Neuronal stem cell (in vitro differentiated cells): Measurements from ENCODE around the gene HRAS.

Source experiments
- DNase-seq: peaks from one replicate; pipeline ENCODE4 v3.0.0-alpha.2; 2013; ENCODE audit warnings: low spot score
- H2AFZ ChIP-seq: one replicate; pipeline ENCODE4 v1.6.1; 2013; ENCODE audit warnings: mild to moderate bottlenecking, low read length, inconsistent platforms
- H2AK5ac ChIP-seq: 2 replicates; pipeline ENCODE4 v1.6.1; 2013; ENCODE audit warnings: low read depth, mild to moderate bottlenecking, inconsistent platforms, low read length, moderate library complexity, mixed read lengths
- H2BK120ac ChIP-seq: 2 replicates; pipeline ENCODE4 v1.6.1; 2013; ENCODE audit warnings: low read depth, mild to moderate bottlenecking, inconsistent platforms, low read length, moderate library complexity, mixed read lengths
- H2BK12ac ChIP-seq: one replicate; pipeline ENCODE4 v1.6.1; 2013; ENCODE audit warnings: low read length, inconsistent platforms
- H2BK15ac ChIP-seq: 2 replicates; pipeline ENCODE4 v1.6.1; 2013; ENCODE audit warnings: mild to moderate bottlenecking, low read length, inconsistent platforms, mixed read lengths
- H2BK5ac ChIP-seq: one replicate; pipeline ENCODE4 v1.6.1; 2013; ENCODE audit warnings: inconsistent platforms, mild to moderate bottlenecking, low read length, moderate library complexity
- H3K14ac ChIP-seq: one replicate; pipeline ENCODE4 v1.6.1; 2013; ENCODE audit warnings: low read length, inconsistent platforms
- H3K18ac ChIP-seq: 2 replicates; pipeline ENCODE4 v1.6.1; 2013; ENCODE audit warnings: low read length, inconsistent platforms
- H3K23ac ChIP-seq: 2 replicates; pipeline ENCODE4 v1.6.1; 2013; ENCODE audit warnings: low read depth, mild to moderate bottlenecking, mixed read lengths, low read length, inconsistent platforms; ENCODE audit not compliant: poor library complexity
- H3K27ac ChIP-seq: replicated peaks from 3 replicates; pipeline ENCODE4 v1.5.1; 2013; ENCODE audit warnings: low read length, inconsistent platforms
- H3K27me3 ChIP-seq, 3 experiments: 2 replicates each; pipeline ENCODE4 v1.6.1; 2013; ENCODE audit warnings: low read length in 3 of 3, mild to moderate bottlenecking in 2 of 3, inconsistent platforms in 1 of 3, low read depth in 1 of 3, mixed read lengths in 1 of 3, moderate library complexity in 1 of 3; ENCODE audit not compliant: control insufficient read depth in 3 of 3, insufficient read depth in 3 of 3
- H3K36me3 ChIP-seq, 2 donors: replicated peaks in 1 of 2; 2 replicates each; pipeline ENCODE4 v1.6.1; 2013; ENCODE audit warnings: low read length in 2 of 2; ENCODE audit not compliant: control insufficient read depth in 2 of 2, insufficient read depth in 2 of 2
- H3K4ac ChIP-seq: 2 replicates; pipeline ENCODE4 v1.6.1; 2013; ENCODE audit warnings: inconsistent platforms, mild to moderate bottlenecking, low read length, moderate library complexity
- H3K4me1 ChIP-seq, 2 donors: 1 replicate in 1 of 2; 2 replicates in 1 of 2; pipeline ENCODE4 v1.6.1; 2013; ENCODE audit warnings: low read length in 2 of 2, low read depth in 1 of 2; ENCODE audit not compliant: control insufficient read depth in 2 of 2, insufficient read depth in 1 of 2
- H3K4me2 ChIP-seq: one replicate; pipeline ENCODE4 v1.6.1; 2013; ENCODE audit warnings: mild to moderate bottlenecking, low read length, inconsistent platforms; ENCODE audit not compliant: insufficient read depth, poor library complexity, severe bottlenecking
- H3K4me3 ChIP-seq, 2 donors: 2 replicates each; pipeline ENCODE4 v1.5.1; 2013; ENCODE audit warnings: low read length in 2 of 2, mild to moderate bottlenecking in 2 of 2, inconsistent platforms in 1 of 2, moderate library complexity in 1 of 2
- H3K79me1 ChIP-seq: one replicate; pipeline ENCODE4 v1.6.1; 2013; ENCODE audit warnings: low read depth, mild to moderate bottlenecking, inconsistent platforms, low read length, moderate library complexity
- H3K9ac ChIP-seq: one replicate; pipeline ENCODE4 v1.6.1; 2013; ENCODE audit warnings: mild to moderate bottlenecking, low read depth, low read length, inconsistent platforms; ENCODE audit not compliant: poor library complexity
- H3K9me3 ChIP-seq, 2 donors: replicated peaks in 1 of 2; 2 replicates each; pipeline versions ENCODE3 to v1.6.1; 2013; ENCODE audit warnings: low read length in 2 of 2, mild to moderate bottlenecking in 2 of 2, inconsistent platforms in 1 of 2, low read depth in 1 of 2, mixed read lengths in 1 of 2, moderate library complexity in 1 of 2; ENCODE audit not compliant: control insufficient read depth in 2 of 2, insufficient read depth in 1 of 2
- H4K8ac ChIP-seq: one replicate; pipeline ENCODE4 v1.6.1; 2013; ENCODE audit warnings: low read depth, mild to moderate bottlenecking, inconsistent platforms, low read length, moderate library complexity
- H4K91ac ChIP-seq: one replicate; pipeline ENCODE4 v1.6.1; 2013; ENCODE audit warnings: low read length, low read depth, mild to moderate bottlenecking, inconsistent platforms; ENCODE audit not compliant: poor library complexity
- WGBS, 2 donors: extraction: QIAGEN DNeasy Blood & Tissue Kit; methylation state at CpG; one replicate each; pipeline ENCODE4 v1.1.7; 2013; ENCODE audit warnings: missing lambda C conversion rate in 2 of 2, mixed read lengths in 1 of 2; ENCODE audit not compliant: insufficient read length in 2 of 2, insufficient replicate concordance in 1 of 2; ENCODE audit errors: extremely low coverage in 2 of 2; 5-methylcytosine and 5-hydroxymethylcytosine counted together

HRAS gene

DNA sequence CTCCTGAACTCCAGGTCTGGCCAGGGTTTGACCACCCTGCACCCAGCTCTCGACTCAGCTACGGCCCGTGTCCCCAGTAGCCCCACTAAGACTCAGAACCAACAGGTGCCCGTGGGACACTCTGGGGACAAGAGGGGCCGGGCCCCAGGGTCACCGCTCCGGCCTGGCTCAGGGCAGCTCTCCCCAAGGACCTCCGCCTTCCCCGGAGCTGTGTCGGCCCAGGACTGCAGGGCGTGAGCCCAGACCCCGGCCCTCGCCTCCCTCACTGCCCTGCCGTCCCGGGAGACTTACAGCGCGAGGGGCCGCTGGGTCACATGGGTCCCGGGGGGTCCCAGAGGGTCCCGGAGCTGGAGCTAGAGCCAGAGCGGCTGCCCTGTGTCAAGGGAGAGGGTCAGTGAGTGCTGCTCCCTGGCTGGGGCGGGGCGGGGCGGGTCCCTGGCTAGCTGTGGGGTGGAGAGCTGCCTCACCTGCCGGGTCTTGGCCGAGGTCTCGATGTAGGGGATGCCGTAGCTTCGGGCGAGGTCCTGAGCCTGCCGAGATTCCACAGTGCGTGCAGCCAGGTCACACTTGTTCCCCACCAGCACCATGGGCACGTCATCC is 2.3 kb downstream of the HRAS start:
- no CpG with 5 or more reads among the region's 33 CpGs for WGBS, 2 donors
- peak overlapping the region; percentile 22 for H2BK12ac ChIP-seq
- H3K27me3 ChIP-seq = peaks cover 0 to 20% (median 4%) of the 10 kb centered on the region in 3 experiments
- peaks cover 0 to 2% of the 10 kb centered on the region in 2 donors for H3K9me3 ChIP-seq
- no peak overlapping the region for H2AFZ ChIP-seq
- peak overlapping the region; percentile 85 for H3K23ac ChIP-seq
- H3K36me3 ChIP-seq = peaks cover 22 to 33% of the 10 kb centered on the region in 2 donors
- no peak overlapping the region for H4K8ac ChIP-seq
- no peak overlapping the region for H2BK5ac ChIP-seq
- peak overlapping the region; percentile 70 for H3K9ac ChIP-seq
- peaks cover 9% of the 10 kb centered on the region for H3K79me1 ChIP-seq
- no peak overlapping the region for H3K14ac ChIP-seq
- H2AK5ac ChIP-seq = no peak overlapping the region
- H3K27ac ChIP-seq = no peak overlapping the region
- H4K91ac ChIP-seq = no peak overlapping the region
- H3K4me1 ChIP-seq = peaks cover 12 to 18% of the 10 kb centered on the region in 2 donors
- peak overlapping the region in 1 of 2 donors; percentile 76 for H3K4me3 ChIP-seq
- no peak overlapping the region for H2BK15ac ChIP-seq
- H3K4ac ChIP-seq = peak overlapping the region; percentile 53
- no peak overlapping the region for H3K18ac ChIP-seq
- no peak overlapping the region for H2BK120ac ChIP-seq
- no peak overlapping the region for H3K4me2 ChIP-seq
- no peak for DNase-seq

DNA sequence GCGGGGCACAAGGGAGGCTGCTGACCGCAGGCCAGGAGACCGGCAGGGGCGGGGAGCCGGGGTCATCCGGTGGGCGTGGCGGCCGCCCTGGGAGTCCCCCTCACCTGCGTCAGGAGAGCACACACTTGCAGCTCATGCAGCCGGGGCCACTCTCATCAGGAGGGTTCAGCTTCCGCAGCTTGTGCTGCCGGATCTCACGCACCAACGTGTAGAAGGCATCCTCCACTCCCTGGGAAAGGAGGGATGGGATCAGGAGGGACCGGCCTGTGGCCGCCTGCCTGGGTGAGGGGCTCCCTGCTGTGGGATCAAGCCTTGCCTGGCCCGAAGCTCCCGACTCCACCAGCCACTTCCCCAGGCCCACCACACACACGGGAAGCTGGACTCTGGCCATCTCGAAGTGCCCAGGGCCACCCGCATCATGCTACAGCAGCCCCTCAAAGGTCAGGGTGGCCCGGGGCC is 2.8 kb downstream of the HRAS start:
- peaks cover 9% of the 10 kb centered on the region for H3K79me1 ChIP-seq
- no CpG with 5 or more reads among the region's 23 CpGs for WGBS, 2 donors
- no peak overlapping the region for H2AK5ac ChIP-seq
- no peak overlapping the region for H3K9ac ChIP-seq
- no peak overlapping the region for H4K8ac ChIP-seq
- no peak overlapping the region for H2BK12ac ChIP-seq
- H3K4me3 ChIP-seq = no peak overlapping the region
- no peak overlapping the region for H2BK15ac ChIP-seq
- H4K91ac ChIP-seq = no peak overlapping the region
- no peak overlapping the region for H2AFZ ChIP-seq
- H3K14ac ChIP-seq = no peak overlapping the region
- H2BK120ac ChIP-seq = no peak overlapping the region
- DNase-seq = no peak
- no peak overlapping the region for H3K18ac ChIP-seq
- H3K27me3 ChIP-seq = peaks cover 0 to 14% (median 4%) of the 10 kb centered on the region in 3 experiments
- no peak overlapping the region for H2BK5ac ChIP-seq
- H3K4me1 ChIP-seq = peaks cover 11 to 13% of the 10 kb centered on the region in 2 donors
- no peak overlapping the region for H3K4ac ChIP-seq
- H3K23ac ChIP-seq = no peak overlapping the region
- peaks cover 22 to 33% of the 10 kb centered on the region in 2 donors for H3K36me3 ChIP-seq
- no peak overlapping the region for H3K27ac ChIP-seq
- H3K4me2 ChIP-seq = no peak overlapping the region
- H3K9me3 ChIP-seq = peaks cover 0 to 2% of the 10 kb centered on the region in 2 donors

DNA sequence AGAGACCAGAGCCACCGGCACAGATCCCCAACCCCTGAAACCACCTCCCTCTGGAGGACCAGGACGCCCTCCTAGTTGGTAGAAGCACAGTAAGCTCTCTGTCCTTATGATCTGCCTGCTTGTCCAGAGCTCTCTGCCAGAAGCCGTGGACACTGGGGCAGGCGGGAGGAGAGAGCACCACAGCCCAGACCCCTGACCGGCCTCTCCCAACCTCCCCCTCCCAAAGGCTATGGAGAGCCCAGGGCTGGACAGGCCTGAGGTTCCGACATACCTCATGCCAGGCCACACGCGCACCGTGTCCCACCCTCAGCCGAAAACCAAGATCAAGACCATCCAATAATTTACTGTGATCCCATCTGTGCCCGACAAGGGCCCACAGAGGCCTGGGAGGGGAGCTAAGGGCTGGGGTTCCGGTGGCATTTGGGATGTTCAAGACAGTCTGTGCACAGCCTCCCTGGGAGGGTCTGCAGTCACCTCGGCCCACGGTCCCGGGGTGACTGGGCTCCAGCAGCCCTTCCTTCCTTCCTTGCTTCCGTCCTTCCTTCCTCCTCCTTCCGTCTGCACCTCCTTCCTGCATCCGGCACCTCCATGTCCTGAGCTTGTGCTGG is 3.4 kb downstream of the HRAS start:
- no peak overlapping the region for H2BK12ac ChIP-seq
- no peak overlapping the region for H3K14ac ChIP-seq
- WGBS, 2 donors = no CpG with 5 or more reads among the region's 18 CpGs
- peaks cover 9% of the 10 kb centered on the region for H3K79me1 ChIP-seq
- H3K27ac ChIP-seq = no peak overlapping the region
- no peak overlapping the region for H2BK15ac ChIP-seq
- no peak overlapping the region for H3K4me3 ChIP-seq
- no peak overlapping the region for H4K91ac ChIP-seq
- peak overlapping the region; percentile 55 for H3K23ac ChIP-seq
- H2AFZ ChIP-seq = no peak overlapping the region
- no peak overlapping the region for H4K8ac ChIP-seq
- H3K4me2 ChIP-seq = no peak overlapping the region
- no peak overlapping the region for H3K9ac ChIP-seq
- H2BK120ac ChIP-seq = no peak overlapping the region
- H2BK5ac ChIP-seq = no peak overlapping the region
- H3K4ac ChIP-seq = no peak overlapping the region
- H3K4me1 ChIP-seq = peaks cover 9% of the 10 kb centered on the region in 2 donors
- peaks cover 0 to 2% of the 10 kb centered on the region in 2 donors for H3K9me3 ChIP-seq
- peaks cover 22 to 33% of the 10 kb centered on the region in 2 donors for H3K36me3 ChIP-seq
- DNase-seq = no peak
- H2AK5ac ChIP-seq = no peak overlapping the region
- no peak overlapping the region for H3K18ac ChIP-seq
- H3K27me3 ChIP-seq = peaks cover 0 to 10% (median 3%) of the 10 kb centered on the region in 3 experiments
